GM19397 (cell line): ENCODE measurements around the gene ANKLE2.
"Not testable (repeated sequence)": the region's sequence is repeated elsewhere in the genome, so short reads cannot be mapped to it uniquely, and the experiment has no call there.

Experiments used
- ATAC-seq: cut with Tn5 transposase; IDR thresholded peaks from one replicate; pipeline ENCODE4 v1.9.1; 2021; ENCODE audit warnings: mild to moderate bottlenecking, moderate library complexity; ENCODE audit not compliant: unreplicated experiment

The ANKLE2 gene

DNA sequence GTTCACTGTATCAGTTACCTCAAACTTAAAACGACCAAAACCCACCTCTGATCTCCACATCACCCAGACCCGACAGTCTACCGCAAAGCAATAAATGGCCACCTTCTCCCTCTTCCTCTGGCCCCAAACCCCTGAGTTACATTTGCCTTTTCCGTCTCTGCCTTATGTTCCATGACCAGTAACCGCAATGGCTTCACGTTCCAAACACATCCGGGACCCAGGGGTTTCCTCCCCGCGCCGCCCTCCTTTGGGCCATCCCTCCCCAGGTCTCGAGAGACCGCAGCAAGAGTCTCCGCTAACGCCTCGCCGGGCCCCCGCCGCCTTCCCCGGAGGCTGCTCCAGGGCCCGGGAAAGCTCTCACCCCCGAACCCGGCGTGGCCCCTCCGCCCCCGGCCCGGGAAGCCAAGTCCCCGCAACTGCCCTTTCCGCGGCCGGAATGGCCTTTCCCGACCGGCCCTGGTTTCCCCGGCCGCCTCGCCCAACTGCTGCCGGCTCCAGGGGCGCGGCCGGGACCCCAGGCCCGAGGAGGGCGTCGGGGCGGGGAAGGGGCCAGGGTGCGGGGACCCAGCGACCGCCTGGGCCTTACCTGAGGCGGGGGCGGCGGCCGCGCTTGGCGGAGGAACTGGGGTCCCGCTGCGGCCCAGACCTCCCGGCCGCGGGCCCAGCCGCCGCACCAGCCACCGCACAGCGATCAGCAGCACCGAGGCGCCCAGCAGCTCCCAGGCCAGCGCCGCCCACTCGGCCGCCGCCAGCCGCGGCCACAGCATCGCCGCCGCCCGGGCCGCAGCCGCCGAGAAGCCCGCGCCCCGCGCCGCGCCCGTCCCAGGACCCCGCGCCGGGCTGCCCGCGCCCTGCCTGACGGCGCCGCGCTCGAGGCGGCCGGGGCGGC, at the start of gene ANKLE2:
Gene ANKLE2 (minus strand): TSS at position 801 of the 889 bp plus-strand sequence. CDS start 34 bp downstream, at position 767.
- ATAC-seq: peak; percentile 22

DNA sequence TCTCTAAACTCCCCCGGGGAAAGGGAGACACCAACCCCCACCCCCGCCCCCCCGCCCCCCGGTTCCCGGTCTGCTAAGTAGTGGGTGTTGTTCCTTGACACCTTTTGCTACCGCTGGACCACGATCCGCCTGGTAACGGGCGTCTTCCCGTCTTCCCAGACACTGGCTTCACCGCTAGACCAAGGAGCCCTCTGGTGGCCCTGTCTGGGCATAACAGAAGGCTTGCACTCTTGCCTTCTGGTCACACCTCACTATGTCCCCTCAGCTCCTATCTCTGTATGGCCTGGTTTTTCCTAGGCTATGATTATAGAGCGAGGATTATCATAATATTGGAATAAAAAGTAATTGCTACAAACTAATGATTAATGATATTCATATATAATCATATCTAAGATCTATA, 47.8 kb upstream of the ANKLE2 start:
- ATAC-seq: not testable (repeated sequence)

DNA sequence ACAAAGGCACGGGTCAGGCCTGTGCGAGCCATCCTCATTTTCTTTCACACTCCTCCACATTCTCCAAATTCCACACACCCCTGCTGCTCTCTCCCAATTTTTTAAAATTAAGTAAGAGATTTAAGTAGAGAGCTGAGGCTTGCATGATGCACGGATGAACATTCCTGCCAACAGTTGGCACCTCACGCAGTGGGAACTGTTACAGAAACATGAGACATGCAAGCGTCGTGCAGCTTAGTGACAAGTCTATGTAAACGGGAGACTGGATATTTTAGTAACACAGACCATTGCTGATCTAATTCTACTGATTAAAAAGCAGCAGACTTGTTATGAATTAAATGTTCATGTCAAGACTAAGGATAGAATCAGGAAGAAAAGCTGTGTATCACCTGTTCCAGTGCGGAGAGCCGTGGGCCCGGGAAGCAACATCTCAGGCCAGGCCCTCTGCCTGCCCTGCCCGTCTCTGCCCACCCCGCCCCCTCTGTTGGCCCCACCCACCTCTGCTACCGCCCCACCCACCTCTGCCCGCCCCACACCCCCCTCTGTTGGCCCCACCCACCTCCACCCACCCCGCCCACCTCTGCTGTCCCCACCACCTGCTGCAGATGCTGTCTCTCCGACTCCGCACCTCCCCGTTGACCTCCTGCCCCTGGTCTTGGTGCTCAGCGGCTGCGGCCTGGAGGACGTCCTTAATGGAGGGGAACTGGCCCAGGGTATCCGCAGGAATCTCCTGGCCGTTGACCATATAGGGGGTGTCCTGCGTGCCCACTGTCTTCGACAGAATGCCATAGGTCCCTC, 45.9 kb upstream of the ANKLE2 start:
- ATAC-seq: no peak

DNA sequence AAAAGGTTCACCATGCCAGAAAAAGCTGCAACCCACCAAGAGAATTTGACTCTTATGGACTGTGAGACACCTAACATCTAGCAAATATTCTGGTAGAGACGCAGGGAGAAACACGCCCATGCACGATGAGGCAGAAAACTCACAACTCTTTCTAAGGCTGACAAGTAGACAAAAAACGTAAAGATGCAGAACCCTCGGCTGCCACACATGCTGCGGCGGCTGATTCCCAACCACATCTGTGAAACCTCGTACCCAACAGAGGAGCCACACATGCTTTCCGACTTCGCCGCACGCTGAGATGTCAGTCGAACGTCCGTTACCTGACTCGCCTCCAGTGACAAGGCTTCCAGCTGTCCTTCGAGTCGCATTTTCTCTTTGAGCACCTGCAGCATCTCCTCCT, 45.2 kb upstream of the ANKLE2 start:
- no peak for ATAC-seq

DNA sequence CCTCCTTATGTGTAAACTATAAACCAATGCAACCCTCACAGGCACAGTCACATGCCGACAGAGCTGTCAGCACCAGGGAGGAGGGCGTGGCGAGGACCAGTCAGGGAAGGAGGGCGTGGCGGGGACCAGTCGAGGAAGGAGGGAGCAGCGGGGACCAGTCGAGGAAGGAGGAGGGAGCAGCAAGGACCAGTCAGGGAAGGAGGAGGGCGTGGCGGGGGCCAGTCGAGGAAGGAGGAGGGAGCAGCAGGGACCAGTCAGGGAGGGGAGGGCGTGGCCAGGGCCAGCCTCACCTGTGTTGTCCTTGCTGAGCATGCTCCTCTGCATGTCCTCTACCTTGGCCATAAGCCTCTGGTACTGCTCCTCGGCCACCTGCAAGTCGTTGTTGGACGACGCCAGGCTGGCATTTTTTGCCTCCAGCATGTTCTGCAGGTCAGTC, 42.8 kb upstream of the ANKLE2 start:
- ATAC-seq: no peak

DNA sequence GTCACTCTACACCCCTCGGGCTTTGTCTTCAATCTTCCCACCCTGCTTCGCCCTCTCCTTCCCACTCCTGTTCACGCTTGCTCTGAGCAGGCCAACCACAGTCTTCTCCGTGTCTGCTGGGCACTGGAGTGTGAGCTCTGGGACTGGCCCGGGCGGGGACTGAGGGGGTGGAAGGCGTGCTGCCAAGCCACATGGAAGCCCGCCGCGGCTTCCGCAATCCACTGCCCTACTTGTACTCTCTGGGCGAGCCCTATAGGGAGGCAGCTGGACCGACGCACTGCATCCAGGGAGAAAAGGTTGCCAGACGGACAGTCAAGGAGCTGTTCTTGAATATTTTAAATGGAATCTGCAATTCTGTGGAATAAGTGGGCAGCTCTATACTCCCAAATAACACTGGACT, 42.3 kb upstream of the ANKLE2 start:
- ATAC-seq: no peak

DNA sequence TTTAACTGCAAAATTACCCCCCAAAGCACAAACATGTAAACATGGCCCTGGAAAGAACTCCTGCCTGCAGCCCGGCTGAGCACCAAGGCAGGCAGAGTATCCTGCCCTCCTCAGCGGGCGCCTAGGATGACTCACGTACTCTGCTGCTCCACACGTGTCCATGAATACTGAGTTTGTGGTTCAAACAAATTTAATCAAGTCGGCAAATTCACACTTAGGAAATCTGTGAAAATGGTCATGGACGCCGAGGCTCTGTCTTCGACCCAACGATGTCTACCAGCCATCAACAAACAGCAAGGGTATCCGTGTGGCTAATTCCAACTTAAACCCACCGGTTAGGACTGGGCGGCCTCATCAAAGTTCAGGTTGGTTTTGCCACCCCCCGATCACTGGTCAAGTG, 41.5 kb upstream of the ANKLE2 start:
- no peak for ATAC-seq

DNA sequence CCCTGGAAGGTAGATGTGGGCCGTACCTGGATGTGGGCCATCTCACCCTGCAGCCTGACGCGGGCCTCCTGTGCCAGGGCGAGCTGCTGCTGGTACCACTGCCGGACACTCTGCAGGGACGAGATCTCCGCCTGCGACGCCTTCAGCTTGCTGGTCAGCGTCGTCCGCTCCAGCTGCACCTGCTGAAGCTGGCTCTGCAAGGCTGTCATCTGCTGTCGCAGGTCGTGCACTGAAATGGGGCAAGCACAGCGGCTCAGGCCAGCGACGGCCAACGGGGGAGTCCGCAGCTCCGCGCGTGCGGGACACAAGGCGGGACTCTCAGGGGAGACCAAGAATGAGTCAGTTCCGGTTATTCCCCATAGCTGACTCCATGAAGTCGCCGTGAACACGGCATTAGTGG, 40.1 kb upstream of the ANKLE2 start:
- ATAC-seq: no peak

DNA sequence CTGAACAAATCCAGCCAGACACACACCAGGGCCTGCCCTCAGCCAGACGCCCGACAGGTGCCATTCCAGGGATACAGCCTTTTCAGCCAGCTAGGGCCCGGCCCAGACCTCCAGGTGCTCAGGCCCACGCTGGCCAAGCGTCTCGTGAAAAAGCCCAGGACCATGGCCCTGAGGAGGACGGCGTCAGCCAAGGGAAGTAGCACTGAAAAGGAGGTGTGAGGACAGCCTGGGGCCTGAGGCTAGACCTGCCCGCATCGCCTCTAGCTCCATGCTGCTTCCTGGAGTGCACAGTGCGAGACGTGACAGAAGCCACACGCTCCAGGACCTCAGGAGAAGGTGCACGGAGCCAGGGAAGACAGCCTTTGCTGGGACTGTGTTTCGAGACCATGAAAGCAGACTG, 37.2 kb upstream of the ANKLE2 start:
- ATAC-seq: no peak

DNA sequence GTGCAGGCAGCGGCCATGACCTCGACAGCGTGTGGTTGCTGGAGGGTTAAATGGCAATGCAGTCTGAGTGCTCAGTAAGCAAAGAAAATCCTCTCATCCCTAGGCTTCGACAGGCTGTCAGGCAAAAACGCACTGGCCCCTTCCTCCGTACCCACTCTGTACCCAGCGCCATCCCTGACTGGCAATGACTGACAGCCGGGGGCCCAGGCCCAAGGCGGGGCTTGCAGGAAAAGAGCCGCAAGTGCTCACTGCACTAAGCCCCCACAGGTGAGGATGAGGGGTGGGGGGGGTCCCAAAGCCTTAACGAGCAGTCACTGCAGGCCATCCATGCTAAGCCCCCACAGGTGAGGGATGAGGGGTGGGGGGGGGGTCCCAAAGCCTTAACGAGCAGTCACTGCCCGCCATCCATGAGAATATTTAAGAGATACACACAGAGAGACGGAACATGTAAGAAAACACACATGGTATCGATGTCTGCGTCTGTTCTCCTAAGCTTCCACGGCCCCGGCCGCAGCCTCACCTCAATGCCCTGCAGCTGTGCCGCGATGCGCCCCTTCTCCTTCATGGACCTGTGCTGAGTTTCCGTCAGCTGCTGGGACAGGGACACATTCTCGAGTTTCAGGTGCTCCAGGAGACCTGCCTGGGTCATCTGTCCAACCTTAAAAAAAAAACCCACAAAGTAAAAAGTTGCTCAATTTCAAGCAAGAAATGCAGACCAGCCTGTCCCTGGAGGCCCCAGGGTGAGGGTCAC, 36.4 kb upstream of the ANKLE2 start:
- ATAC-seq: no peak

DNA sequence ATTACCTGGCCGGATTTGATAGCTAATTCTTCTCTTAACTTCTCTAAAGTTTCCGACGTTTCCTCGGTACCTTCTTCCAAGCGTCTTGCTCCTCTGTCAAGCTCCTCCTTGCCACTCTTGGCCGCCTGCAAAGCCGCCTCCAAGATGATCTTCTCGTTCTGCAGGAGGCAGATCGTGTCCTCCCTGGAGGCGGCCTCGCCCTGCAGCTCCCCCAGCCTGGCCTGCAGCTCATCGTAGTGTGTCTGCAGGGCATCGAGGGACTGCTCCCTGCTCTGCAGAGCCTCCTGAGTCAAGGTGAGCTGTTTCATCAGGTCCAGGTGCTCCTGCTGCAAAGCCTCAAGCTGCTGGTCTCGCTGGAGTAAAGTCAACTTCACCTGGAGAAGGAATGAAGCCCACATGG, 34.2 kb upstream of the ANKLE2 start:
- no peak for ATAC-seq

DNA sequence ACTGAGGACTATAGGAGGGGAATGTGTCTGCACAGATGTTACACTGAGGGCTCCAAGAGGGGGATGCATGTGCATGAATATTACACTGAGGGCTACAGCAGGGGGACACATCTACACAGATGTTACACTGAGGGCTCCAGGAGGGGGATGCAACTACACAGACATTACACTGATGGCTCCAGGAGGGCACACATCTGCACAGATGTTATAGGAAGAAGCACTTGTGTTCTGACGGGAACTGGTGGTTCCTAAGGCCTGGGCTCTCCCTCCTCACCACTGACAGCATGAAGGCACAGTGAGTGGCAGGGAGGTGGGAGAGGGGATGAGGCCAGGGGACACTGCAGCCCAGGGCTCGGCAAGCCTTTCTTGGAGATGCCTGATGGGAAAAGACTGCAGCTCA, 30.3 kb upstream of the ANKLE2 start:
- not testable (repeated sequence) for ATAC-seq

DNA sequence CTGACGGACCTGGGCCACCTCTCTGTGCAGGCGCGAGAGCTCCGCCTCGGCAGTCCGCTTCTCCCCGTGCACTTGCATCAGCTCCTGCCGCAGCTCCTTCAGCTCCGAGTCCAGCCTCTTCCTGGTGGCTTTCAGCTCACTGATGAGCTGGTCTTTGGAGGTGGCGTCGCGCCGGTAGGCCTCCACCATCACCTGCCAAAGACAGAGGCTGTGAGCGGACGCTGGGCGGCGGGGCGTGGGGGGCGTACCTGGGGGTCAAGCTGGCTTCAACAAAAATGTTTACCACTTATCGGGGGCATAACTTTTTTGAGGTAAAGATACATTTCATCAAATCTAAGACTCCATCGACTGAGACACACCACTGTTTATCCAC, 27.5 kb upstream of the ANKLE2 start:
- ATAC-seq: no peak

DNA sequence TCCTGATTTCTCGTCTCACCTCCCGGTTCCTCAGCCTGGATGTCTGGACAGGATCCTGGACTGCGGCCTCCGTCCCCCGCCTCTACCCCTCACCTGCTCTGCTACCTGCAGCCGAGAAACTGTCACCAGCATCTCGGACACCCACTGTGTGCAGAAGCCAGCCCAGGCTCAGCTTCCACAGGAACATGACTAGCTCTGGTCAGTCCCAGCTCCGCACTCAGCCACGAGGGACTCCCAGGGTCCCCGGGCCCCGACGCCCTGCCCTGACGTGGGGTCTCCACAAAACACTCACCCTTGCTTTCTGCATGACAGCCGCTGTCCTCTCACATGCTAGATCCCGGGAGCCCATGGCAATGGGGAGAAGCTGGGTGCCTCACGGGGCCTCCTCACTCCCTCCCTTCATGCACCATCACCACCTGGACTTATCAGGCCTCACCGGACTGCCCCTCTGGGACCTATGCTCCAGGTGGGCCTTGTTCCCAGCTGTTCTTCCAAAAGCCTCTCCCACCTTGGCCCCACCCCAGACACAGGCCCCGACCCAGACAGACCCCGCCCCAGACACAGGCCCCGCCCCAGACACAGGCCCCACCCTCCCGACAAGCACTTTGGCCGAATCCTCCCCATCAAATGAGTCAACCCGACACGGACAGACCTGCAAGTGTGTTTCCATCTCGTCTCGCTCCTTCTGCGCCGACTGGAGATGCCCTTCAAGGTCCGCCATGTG, 26.9 kb upstream of the ANKLE2 start:
- ATAC-seq: no peak

DNA sequence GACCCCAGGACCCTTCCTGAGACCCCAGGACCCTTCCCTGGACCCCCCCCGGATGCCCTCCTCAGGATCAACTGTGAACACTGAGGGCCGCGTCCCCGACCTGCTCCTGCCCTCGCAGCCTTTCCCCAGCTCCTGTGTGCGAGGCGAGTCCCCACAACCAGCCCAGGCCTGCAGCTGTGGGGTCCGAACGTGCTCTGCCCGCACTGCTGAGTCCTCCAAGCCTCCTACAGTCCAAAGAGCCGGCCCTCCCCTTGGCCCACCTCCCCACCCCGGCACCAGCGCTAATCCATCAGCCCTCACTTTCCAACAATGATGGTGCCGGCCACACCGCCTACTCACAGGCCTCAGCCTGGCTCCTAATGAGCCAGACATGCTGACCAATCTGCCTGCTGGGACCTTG, 26.2 kb upstream of the ANKLE2 start:
- ATAC-seq: no peak

DNA sequence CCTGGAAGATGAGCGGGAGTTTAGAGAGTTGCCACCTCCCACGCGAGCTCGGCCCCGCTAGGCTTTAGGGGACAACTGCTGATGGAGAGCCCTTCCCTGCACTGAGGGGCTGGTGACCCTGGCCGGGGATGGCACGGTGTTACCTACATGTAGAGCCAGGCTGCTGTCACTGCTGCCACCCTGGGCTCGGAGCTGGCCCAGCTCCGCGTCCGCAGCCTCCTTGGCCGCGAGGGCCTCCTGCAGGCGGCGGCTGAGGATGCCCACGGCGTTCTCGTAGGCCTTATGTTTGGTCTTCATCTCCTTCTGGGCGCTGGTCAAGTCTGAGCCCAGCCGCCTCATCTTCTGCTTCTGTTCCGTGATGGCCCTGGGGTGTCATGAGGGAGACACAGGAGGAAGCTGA, 24.6 kb upstream of the ANKLE2 start:
- ATAC-seq: no peak

DNA sequence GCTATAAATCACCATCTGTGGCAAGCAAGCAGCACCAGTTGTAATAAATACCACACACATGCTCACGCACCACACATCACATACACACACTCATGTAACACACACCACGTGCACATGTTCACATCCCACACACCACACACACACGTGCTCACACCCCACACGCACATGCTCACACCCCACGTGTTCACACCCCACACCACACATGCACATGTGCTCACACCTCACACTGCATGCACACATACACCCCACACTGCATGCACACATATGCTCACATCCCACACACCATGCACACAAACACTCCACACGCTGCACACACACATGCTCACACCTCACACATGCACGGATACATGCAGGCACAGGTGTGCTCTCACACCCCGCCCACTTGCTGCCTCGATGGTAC, 22.9 kb upstream of the ANKLE2 start:
- ATAC-seq: no peak

DNA sequence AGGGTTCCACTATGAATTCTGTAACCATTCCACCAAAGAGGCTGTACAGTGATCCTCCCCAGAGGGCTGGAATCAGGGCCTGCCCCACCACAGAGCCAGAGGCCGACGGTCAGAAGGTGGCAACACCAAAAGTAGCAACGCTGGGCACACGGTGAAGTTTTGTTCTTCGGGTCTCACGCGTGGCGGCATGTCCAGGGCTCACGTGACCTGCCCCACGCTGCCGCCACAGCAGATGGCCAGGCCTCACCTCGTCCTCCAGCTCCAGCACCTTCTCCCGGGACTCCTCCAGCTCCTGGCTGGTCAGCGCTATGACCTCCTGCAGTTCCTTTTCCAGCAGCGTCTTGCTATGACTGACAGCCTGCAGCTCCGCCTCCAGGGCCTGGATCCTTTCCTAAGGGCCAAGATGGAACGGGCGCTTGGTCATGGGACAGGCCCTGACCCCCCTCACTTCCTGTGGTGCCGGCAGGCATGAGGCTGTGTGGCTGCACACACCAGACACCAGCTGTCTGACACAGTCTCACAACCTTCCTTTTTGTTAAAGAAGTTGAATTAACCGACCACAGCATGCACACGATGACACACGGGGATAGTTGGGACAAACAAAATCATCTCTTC, 22.4 kb upstream of the ANKLE2 start:
- ATAC-seq: no peak

DNA sequence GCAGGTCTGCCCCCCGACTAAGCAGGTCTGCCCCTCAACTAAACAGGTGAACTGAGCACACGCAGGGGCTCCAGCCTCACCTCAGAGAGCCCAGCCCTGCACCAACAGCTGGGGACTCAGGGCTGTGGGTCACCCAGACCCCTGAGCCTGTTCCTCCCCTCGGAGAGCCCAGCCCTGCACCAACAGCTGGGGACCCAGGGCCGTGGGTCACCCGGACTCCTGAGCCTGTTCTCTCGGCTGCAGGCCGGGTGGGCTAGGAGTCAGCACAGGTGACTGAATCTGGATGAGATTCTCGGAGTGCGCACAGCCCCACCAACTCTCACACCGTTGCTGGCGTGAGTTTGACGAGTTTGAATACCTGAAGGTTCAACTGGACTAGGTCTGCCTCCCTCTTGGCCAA, 20.3 kb upstream of the ANKLE2 start:
- ATAC-seq: no peak

DNA sequence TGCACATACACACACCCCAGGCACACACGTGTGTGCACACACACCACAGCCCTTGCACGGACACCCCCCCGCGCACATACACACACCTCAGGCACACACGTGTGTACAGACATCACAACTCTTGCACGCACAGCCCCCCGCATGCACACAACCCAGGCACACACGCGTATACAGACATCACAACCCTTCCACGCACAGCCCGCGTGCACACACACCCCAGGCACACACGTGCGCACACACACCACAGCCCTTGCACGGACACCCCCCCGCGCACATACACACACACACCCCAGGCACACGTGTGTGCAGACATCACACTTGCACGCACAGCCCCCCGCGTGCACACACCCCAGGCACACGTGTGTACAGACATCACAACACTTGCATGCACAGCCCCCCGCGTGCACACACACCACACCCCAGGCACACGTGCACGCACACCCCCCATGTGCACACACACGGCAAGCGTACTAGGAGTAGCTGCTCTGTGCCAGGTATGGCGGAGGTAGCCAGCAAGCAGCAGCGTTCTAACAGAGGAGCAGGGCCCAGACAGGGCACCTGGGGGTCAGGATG, 18.2 kb upstream of the ANKLE2 start:
- no peak for ATAC-seq
